T47D (cell line): ENCODE data around the gene UGT2A3.

ENCODE experiments used
- DNase-seq, 2 experiments: peaks; one replicate each; pipeline versions ENCODE4 v3.0.0 to v3.0.0-alpha.2; 2011 to 2012; ENCODE audit warnings: low read depth in 1 of 2, low spot score in 1 of 2
- JUND ChIP-seq: IDR thresholded peaks from 2 replicates; pipeline ENCODE4 v1.6.1; 2012; ENCODE audit warnings: low read depth
- in situ Hi-C: cut with HindIII; loops from 2 replicates; pipeline ENCODE4 v1.10.0; 2016; ENCODE audit warnings: low sequenced_read_pairs, low pct_unique_long_range_greater_than_20kb

UGT2A3 gene

DNA sequence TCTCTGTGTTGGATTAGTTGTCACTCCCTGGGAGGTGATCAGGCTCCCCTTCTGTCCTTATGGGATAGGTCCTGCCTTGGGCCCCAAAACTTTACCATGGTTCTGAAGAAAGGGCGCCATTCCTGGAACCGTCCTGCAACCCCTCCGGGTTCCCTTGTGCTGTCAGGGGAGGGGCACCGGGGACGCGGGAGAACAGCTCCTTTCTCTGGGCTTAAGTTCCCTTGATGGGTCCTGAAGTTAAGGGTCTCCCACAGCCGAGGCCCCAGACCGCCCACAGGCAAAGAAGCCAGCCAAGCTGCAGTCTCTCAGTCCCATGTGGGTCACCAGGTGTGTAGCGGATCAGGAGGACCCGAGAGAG, 44.8 kb downstream of the UGT2A3 start:
- no peak for TF ChIP-seq JUND
- DNase-seq, result no peak
- in situ Hi-C loops, result no loop called here

- TF ChIP-seq JUND, result no peak
- peak in 1 of 2 experiments; percentile 79 for DNase-seq
- in situ Hi-C loops, result no loop called here
Measured at GRCh38 chr4:68905939-68906779, 45.4 kb downstream of the UGT2A3 start.

GRCh38 chr4:68905598-68905938, 46.0 kb downstream of the UGT2A3 start:
- in situ Hi-C loops, result no loop called here
- TF ChIP-seq JUND, result no peak
- no peak for DNase-seq

DNA sequence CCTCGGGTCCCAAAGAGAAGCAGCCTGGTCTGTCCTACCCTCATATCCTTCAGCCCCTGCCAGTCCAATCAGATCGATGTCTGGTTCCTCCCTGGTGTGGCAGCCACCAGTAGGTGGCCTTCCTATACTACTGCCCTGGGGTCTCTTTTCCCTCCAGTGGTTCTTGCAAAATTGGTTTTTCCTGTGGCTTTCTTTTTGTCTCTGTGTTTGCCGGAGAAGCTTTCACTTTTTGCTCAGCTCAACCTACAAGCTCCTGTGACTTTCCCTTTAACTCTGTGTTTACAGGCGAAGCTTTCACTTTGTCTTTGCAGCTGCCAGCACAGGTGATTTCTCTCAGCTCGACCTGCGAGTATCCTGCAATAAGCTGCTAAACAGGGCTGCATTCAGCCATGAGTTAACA, 46.8 kb downstream of the UGT2A3 start:
- peak in 1 of 2 experiments; percentile 55 for DNase-seq
- in situ Hi-C loops, result no loop called here

GRCh38 chr4:68896749-68897148, 54.9 kb downstream of the UGT2A3 start:
- in situ Hi-C loops, result no loop called here
- no peak for TF ChIP-seq JUND
- no peak for DNase-seq

More for the DNA sequence above, 46.8 kb downstream of the UGT2A3 start:
- TF ChIP-seq JUND, result no peak

DNA sequence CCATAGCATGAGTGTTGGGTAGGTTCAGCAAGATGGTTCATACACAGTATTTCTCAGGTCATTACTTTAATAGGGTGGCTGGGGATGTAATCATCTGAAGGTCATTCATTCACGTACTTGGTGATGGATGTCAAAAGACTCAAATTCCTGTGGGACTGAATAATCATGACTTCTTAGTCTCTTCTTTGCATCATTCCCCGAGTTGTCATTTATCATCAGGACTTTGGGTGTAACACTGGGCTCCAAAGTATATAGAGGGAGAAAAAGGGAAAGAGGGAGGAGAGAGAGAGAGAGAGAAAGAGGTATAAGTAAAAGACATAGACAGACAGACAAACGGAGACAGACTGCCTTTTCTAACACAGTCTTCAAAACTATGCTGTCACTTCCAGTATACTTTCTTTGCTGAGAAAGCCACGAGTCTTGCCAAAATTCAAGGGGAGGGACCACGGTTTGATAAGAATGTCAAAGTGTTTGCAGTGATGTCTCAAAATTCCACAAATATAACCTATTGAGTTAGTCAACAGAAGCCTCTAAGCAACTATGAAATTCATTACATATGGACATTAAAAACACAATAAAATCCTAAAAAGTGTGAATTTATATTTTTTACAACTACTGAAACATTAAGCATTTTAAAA, 55.9 kb downstream of the UGT2A3 start:
- in situ Hi-C loops, result no loop called here
- no peak for DNase-seq
- no peak for TF ChIP-seq JUND

DNA sequence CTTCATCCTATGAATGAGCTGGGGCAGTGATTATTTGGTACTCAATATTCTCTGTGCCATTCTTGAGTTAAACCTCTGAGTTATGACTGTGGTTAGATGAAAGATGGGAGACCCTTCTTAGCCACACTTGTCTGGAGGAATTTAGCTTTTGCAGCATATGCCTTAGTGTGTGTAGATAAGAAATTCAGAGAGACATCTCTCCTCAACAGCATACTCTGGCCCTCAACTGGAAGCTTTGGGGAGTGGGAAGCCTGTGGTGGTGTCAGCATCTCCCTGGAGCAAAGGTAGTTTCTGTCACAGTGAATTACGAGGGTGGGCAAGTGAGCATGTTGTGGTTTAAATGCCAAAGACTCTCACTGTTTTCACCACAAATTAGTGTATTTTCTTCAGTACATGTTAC, 58.7 kb downstream of the UGT2A3 start:
- DNase-seq, result no peak
- no peak for TF ChIP-seq JUND
- in situ Hi-C loops, result no loop called here

DNA sequence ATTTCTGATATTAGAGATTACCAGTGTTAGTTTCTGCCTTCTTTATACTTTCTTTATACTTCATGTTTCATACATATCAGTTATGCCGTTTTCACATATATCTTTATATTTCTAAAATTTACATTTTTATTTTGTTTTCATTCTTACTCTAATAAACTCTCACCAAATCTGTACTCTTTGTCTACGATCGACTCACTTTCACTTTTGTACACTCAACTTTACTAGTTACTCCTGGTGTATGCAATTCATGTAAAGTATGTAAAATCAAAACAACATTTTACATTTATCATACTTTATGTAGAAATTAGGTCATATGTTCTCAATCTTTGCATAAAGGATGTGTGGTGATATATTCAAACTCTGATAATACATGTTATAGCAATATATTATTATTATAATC, 59.9 kb downstream of the UGT2A3 start:
- DNase-seq, result no peak
- in situ Hi-C loops, result no loop called here
- no peak for TF ChIP-seq JUND

GRCh38 chr4:68885545-68885944, 66.1 kb downstream of the UGT2A3 start:
- DNase-seq, result no peak
- in situ Hi-C loops, result no loop called here
- TF ChIP-seq JUND, result no peak

- in situ Hi-C loops, result no loop called here
Measured at GRCh38 chr4:68883870-68884269, 67.7 kb downstream of the UGT2A3 start.

More at GRCh38 chr4:68883870-68884269, 67.7 kb downstream of the UGT2A3 start:
- no peak for DNase-seq
- TF ChIP-seq JUND, result no peak
